PC-9 (cell line): ENCODE measurements around the gene PLXNA1. TPM values are rescaled to one million over a fixed set of nuclear protein-coding genes. Genes with fewer than 3 reads are reported as not detected.

ENCODE experiments used
- BruUV-seq: library from RNA; stranded (reverse); fragments of 400-500 nt; replicated peaks from 2 replicates; lab custom pipeline; 2021; lab: Mats Ljungman, UMichigan
- CTCF ChIA-PET: fragments of 300-600 bp; sonication (Branson Sonifier 250); formaldehyde crosslinking; loops from one replicate; lab custom pipeline; 2022; ENCODE audit warnings: antibody characterized with exemption; lab: Charles Lee
- POLR2A ChIA-PET: fragments of 300-600 bp; sonication (Branson Sonifier 250); formaldehyde crosslinking; loops from one replicate; lab custom pipeline; 2022; ENCODE audit warnings: antibody characterized with exemption; ENCODE audit not compliant: unreplicated experiment; lab: Charles Lee
- DNase-seq, 2 experiments: peaks; one replicate each; pipeline versions ENCODE4 v3.0.0 to v3.0.0-alpha.2; 2015 to 2022; ENCODE audit warnings: mixed read lengths in 1 of 2
- H2AFZ ChIP-seq: fragments of 200-600 bp; sonication (generic); 2 replicates; pipeline ENCODE4 v1.8.1; 2017; ENCODE audit warnings: antibody characterized with exemption
- H3F3A ChIP-seq: fragments of 200-600 bp; sonication (generic); 2 replicates; pipeline ENCODE4 v1.8.1; 2017; ENCODE audit warnings: antibody characterized with exemption, mild to moderate bottlenecking, low read depth; ENCODE audit not compliant: insufficient read depth
- H3K27ac ChIP-seq: fragments of 200-600 bp; sonication (generic); 2 replicates; pipeline ENCODE4 v1.6.1; 2016; ENCODE audit warnings: mixed run types
- H3K27me3 ChIP-seq: fragments of 200-600 bp; sonication (generic); 2 replicates; pipeline ENCODE4 v1.6.1; 2016; ENCODE audit warnings: low read depth, mixed run types; ENCODE audit not compliant: insufficient read depth
- H3K36me3 ChIP-seq: fragments of 200-600 bp; sonication (generic); 2 replicates; pipeline ENCODE4 v1.6.1; 2016; ENCODE audit warnings: low read depth, mixed run types
- H3K4me1 ChIP-seq: fragments of 200-600 bp; sonication (generic); replicated peaks from 2 replicates; pipeline ENCODE4 v1.6.1; 2016; ENCODE audit warnings: mixed run types; ENCODE audit not compliant: insufficient read depth
- H3K4me2 ChIP-seq: fragments of 200-600 bp; sonication (generic); 2 replicates; pipeline ENCODE4 v1.6.1; 2017; ENCODE audit warnings: mixed run types
- H3K4me3 ChIP-seq: fragments of 200-600 bp; sonication (generic); 2 replicates; pipeline ENCODE4 v1.6.1; 2016; ENCODE audit warnings: mixed run types
- H3K79me2 ChIP-seq: fragments of 200-600 bp; sonication (generic); 2 replicates; pipeline ENCODE4 v1.6.1; 2017; ENCODE audit warnings: low read depth, mixed run types
- H3K9me2 ChIP-seq: fragments of 200-600 bp; sonication (generic); 2 replicates; pipeline ENCODE4 v1.8.1; 2017; ENCODE audit warnings: mild to moderate bottlenecking; ENCODE audit not compliant: insufficient read depth
- H3K9me3 ChIP-seq: fragments of 200-600 bp; sonication (generic); 2 replicates; pipeline ENCODE4 v1.8.1; 2016; ENCODE audit warnings: low read depth; ENCODE audit not compliant: insufficient read depth
- H4K20me1 ChIP-seq: fragments of 200-600 bp; sonication (generic); 2 replicates; pipeline ENCODE4 v1.8.1; 2017; ENCODE audit not compliant: insufficient read depth
- CTCF ChIP-seq: fragments of 200-600 bp; sonication (generic); conservative IDR thresholded peaks from 2 replicates; pipeline ENCODE4 v1.6.1; 2017; ENCODE audit warnings: mixed run types, antibody characterized with exemption, mild to moderate bottlenecking, moderate library complexity
- EZH2 ChIP-seq: fragments of 200-600 bp; sonication (generic); IDR thresholded peaks from 2 replicates; pipeline ENCODE4 v1.8.0; 2017; ENCODE audit warnings: antibody characterized with exemption, low read depth
- intact Hi-C: fragments of 100-400 bp; cut with micrococcal nuclease; formaldehyde crosslinking; loops from one replicate; pipeline ENCODE4 v1.10.0; 2022; ENCODE audit not compliant: unreplicated experiment
- total RNA-seq: library from RNA; stranded (reverse); gene quantifications from 2 replicates; pipeline ENCODE4 v1.2.3, GENCODE V29; 2021

The PLXNA1 gene
- total RNA-seq, 1 experiment from 2014 or later: 88.2 TPM

DNA sequence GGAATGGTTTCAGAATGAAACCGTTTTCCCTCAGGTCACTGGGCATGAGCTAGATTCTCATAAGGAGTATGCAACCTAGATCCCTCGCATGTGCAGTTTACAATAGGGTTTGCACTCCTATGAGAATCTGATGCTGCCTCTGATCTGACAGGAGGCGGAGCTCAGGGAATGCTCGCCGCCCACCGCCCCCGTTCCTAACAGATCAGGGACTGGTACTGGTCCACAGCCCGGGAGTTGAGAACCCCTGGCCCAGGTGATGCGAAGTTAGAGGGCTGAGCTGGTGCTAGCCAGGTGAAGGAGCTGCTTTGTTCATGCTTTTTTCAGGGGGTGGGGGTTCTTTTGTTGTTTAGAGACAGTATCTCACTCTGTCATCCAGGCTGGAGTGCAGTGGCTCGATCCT lies 15.5 kb upstream of the PLXNA1 start:
- Histone ChIP-seq H3F3A (no peaks in the 10 kb centered on the region), H3K79me2 (no peaks in the 10 kb centered on the region), H3K36me3 (no peaks in the 10 kb centered on the region), H3K4me1 (peaks cover 28% of the 10 kb centered on the region), H3K27ac (no peak overlapping the region), H3K27me3 (no peaks in the 10 kb centered on the region), H3K9me2 (no peaks in the 10 kb centered on the region), H2AFZ (no peak overlapping the region), H3K4me2 (no peak overlapping the region), H3K9me3 (no peaks in the 10 kb centered on the region), H3K4me3 (no peak overlapping the region), H4K20me1 (no peaks in the 10 kb centered on the region)
- intact Hi-C loops: no loop called here
- CTCF ChIA-PET: no interaction called here
- no TSS peak for BruUV-seq
- POLR2A ChIA-PET: no interaction called here
- no peak for DNase-seq
- TF ChIP-seq CTCF (no peak), EZH2 (no peak)

DNA sequence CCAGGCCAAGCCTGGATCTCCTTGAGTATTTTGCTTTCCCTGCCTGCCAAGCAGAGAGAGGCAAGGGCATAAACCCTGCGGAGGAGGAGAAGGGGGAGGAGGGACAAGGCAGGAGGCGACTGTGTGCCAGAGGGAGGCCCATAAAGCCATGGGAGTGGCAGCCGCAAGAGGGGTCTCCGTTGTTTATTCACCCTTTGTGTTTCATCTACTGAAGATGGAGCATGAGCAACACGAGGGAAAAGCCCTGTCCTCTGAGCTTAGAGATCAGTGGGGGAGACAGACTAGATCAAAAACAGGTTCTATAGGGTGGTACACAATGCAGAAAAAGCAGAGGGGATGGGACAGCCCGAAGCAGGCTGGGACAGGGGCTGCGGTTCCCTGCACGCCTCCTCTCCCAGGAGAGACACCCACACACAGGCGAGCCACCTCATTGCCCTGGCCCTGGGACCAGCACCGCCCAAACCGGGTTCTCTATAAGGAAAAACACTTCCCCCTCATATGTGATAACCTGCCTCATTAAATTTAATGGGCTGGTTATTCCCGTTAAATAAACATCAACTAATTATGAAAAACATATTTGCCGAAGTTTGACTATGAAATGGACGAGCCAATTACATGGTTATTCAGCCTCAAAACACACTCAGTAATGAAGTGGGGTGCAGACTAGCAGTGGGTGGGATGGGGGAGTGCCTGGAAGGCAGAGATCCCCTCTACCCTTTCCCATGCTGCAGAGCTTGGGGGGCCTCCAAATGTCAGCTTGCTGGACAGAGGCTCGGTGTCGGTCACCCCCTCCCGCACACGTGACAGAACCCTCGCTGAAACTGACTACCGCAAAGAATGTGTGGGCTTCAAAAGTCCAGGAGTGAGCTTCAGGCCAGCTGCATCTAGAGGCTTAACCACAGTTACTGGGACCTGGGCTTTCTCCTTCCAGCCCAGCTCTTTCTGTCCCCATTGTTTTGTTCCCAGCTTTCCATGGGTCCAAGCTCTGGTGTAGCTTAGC lies 14.2 kb upstream of the PLXNA1 start:
- Histone ChIP-seq H3K79me2 (no peaks in the 10 kb centered on the region), H3K9me2 (no peaks in the 10 kb centered on the region), H3K27ac (no peak overlapping the region), H3F3A (no peaks in the 10 kb centered on the region), H4K20me1 (no peaks in the 10 kb centered on the region), H3K4me1 (peaks cover 25% of the 10 kb centered on the region), H3K4me2 (no peak overlapping the region), H3K27me3 (no peaks in the 10 kb centered on the region), H3K36me3 (no peaks in the 10 kb centered on the region), H3K4me3 (no peak overlapping the region), H3K9me3 (no peaks in the 10 kb centered on the region), H2AFZ (no peak overlapping the region)
- TF ChIP-seq CTCF (no peak), EZH2 (no peak)
- ChIA-PET POLR2A (no interaction called here), CTCF (no interaction called here)
- no peak for DNase-seq
- intact Hi-C loops: no loop called here
- no TSS peak for BruUV-seq

DNA sequence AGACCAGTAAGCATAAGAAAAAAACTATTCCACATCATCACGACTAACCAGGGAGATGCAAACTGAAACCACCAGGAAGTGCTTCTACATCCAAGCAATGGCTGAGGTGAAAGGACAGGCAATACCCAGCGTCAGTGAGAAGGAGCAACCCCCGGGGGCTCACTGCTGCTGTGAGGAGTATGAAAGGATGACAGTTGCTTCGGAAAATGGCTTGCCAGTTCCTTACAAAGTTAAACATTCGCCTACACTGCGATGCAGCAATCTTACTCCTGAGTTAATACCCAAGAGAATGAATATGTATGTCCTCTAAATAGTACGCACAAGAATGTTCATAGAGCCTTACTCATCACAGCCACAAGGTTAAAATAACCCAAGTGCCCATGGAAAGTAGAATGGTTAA lies 13.3 kb upstream of the PLXNA1 start:
- no peaks in the 10 kb centered on the region for H3F3A ChIP-seq
- BruUV-seq: no TSS peak
- no peaks in the 10 kb centered on the region for H3K9me3 ChIP-seq
- no peaks in the 10 kb centered on the region for H4K20me1 ChIP-seq
- no peak overlapping the region for H3K4me2 ChIP-seq
- intact Hi-C loops: no loop called here
- CTCF ChIA-PET: no interaction called here
- no peaks in the 10 kb centered on the region for H3K9me2 ChIP-seq
- POLR2A ChIA-PET: no interaction called here
- H3K27me3 ChIP-seq: no peaks in the 10 kb centered on the region
- no peaks in the 10 kb centered on the region for H3K79me2 ChIP-seq
- H2AFZ ChIP-seq: no peak overlapping the region
- H3K27ac ChIP-seq: no peak overlapping the region
- no peak overlapping the region for H3K4me3 ChIP-seq
- TF ChIP-seq CTCF (no peak), EZH2 (no peak)
- H3K36me3 ChIP-seq: no peaks in the 10 kb centered on the region
- DNase-seq: no peak
- H3K4me1 ChIP-seq: peaks cover 25% of the 10 kb centered on the region
